SK-N-SH (cell line): ENCODE data around the gene ZDHHC7.

Source experiments
- EP300 ChIP-seq, 2 experiments: IDR thresholded peaks; 2 replicates each; pipeline versions ENCODE4 v1.4.0 to v1.6.1; 2012; ENCODE audit warnings: borderline replicate concordance in 1 of 2, low read depth in 1 of 2, low read length in 1 of 2
- MXI1 ChIP-seq: IDR thresholded peaks from 2 replicates; pipeline ENCODE4 v1.6.1; 2012; ENCODE audit warnings: mild to moderate bottlenecking, low read depth, low read length, improper control_type of control experiment
- NRF1 ChIP-seq: IDR thresholded peaks from 2 replicates; pipeline ENCODE4 v1.6.1; 2012; ENCODE audit warnings: low read depth, mild to moderate bottlenecking, low read length
- TAF1 ChIP-seq: IDR thresholded peaks from 2 replicates; pipeline ENCODE4 v1.6.1; 2012; ENCODE audit warnings: low read depth, mild to moderate bottlenecking, low read length, moderate library complexity, borderline replicate concordance
- USF2 ChIP-seq: fragments of 150-350 bp; IDR thresholded peaks from 2 replicates; pipeline ENCODE4 v1.6.1; 2017; ENCODE audit warnings: antibody characterized with exemption, low read length, low read depth, borderline replicate concordance
- TF ChIP-seq, protein P1 (sequence below): fragments of 200-600 bp; sonication (generic); IDR thresholded peaks from 2 replicates; pipeline ENCODE4 v1.6.1; 2017; ENCODE audit warnings: antibody characterized with exemption, mild to moderate bottlenecking, moderate library complexity

GRCh38 chr16:84995663-84996062 is 15.7 kb downstream of the ZDHHC7 start:
- TF ChIP-seq, protein P1, sequence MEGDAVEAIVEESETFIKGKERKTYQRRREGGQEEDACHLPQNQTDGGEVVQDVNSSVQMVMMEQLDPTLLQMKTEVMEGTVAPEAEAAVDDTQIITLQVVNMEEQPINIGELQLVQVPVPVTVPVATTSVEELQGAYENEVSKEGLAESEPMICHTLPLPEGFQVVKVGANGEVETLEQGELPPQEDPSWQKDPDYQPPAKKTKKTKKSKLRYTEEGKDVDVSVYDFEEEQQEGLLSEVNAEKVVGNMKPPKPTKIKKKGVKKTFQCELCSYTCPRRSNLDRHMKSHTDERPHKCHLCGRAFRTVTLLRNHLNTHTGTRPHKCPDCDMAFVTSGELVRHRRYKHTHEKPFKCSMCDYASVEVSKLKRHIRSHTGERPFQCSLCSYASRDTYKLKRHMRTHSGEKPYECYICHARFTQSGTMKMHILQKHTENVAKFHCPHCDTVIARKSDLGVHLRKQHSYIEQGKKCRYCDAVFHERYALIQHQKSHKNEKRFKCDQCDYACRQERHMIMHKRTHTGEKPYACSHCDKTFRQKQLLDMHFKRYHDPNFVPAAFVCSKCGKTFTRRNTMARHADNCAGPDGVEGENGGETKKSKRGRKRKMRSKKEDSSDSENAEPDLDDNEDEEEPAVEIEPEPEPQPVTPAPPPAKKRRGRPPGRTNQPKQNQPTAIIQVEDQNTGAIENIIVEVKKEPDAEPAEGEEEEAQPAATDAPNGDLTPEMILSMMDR = no peak
- TF ChIP-seq USF2 = no peak
- no peak for TF ChIP-seq NRF1
- no peak for TF ChIP-seq EP300 (IDR thresholded peaks at IDR 0.05; ENCODE audit: borderline replicate concordance in 1 of 2, low read depth in 1 of 2, low read length in 1 of 2)
- TF ChIP-seq TAF1 = no peak
- no peak for TF ChIP-seq MXI1
